GM12892 (cell line): ENCODE results near the gene BLVRB.

ENCODE experiments used
- POLR2A ChIP-seq: IDR thresholded peaks from 2 replicates; pipeline ENCODE4 v1.6.1; 2011; ENCODE audit warnings: low read depth, low read length, control low read depth
- TAF1 ChIP-seq: IDR thresholded peaks from 2 replicates; pipeline ENCODE4 v1.6.1; 2011; ENCODE audit warnings: low read depth, mild to moderate bottlenecking, control low read depth, low read length, borderline replicate concordance

GRCh38 chr19:40471111-40471510 is 5.6 kb upstream of the BLVRB start:
- TF ChIP-seq TAF1 (no peak), POLR2A (no peak)
